Measurements from ENCODE around the gene CNBP.

Gene CNBP

DNA sequence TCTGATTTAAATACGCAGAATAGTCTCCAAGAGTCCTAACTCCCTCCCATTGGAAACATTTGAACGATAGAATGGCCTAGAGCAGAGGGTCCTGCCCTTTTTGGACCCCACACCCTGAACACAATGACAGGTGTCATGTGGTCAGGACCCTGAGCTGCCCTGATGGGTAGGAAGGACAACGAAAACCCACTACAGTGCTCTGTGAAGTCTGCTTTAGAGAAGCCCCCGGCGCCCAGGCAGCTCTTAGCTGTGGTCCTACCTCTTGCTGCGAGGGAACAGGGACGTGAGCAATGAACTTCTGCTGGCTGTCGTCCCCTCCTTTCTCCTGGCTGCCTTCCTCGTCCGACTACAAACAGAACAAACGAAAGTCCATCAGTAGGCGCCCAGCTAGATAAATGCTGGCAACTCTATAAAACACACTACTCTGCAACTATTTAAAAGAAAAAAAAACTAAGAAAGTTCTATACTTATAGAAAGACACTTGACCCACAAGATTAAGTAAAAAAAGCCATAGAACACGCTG lies 53.3 kb downstream of the CNBP start:
- DNase-seq, result no peak

DNA sequence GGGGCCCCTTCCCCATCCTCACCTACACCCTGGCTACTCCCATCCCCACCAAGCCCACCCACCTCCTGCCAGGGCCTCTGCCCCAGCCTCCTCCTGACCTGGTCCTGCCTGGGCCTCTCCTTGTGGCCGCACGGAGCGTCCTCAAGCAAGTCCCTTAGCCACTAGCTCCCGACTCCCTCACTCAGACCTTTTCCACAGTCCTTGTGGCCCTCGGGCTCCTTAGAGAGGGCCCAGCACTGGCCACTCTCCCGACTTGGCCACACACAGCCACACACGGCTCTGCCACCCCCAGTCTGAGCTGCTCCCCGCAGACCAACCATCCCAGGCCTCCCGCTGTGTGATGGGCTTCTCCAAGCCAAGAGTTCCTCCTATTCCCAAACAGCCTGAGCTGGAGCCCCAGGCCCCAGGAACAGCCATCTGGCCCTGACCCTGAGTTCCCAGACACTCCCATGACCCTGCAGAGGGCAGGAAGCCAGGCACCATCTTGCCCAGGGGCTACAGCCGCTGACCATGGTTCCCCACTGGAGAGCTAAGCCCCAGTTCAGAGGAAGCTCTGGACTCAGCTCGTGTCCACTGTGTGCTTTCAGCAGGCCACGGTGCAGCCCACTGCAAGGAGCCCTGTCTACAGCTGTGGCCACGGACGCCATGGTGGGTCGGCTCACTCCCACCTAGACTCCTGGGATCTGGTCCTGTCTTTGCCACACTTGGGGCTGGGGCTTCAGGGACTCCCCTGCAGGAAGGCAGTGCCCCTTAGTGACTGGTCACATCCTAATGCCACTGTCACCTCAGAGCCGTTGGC lies 55.1 kb downstream of the CNBP start:
- DNase-seq, result no peak

DNA sequence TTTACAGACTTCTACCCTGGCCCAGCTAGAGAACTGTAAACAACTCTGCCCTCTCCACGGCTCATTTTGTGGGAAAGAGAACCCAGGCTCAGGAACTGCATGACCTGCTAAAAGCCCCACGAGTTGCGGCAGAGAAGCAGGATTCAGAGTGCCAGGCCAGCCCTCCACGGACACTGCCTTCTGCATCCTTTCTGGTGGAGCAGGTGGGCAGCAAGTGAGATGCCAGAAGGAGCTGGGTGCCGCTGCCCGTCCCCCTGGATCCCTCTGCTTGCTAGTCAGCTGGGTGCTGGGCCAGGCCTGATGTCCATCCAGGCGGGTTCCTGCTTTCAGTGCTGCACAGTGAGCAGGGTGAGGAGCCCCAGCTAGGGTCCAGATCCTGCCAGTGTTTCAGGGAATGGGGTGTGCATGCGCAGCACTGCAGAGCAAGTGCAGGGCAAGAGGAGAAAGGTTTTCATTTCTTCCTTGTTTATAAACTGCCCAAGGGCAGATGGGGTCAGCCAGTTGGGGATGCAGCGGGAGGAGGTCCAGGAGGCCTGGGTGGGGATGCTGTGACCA lies 56.9 kb downstream of the CNBP start:
- DNase-seq, result no peak

DNA sequence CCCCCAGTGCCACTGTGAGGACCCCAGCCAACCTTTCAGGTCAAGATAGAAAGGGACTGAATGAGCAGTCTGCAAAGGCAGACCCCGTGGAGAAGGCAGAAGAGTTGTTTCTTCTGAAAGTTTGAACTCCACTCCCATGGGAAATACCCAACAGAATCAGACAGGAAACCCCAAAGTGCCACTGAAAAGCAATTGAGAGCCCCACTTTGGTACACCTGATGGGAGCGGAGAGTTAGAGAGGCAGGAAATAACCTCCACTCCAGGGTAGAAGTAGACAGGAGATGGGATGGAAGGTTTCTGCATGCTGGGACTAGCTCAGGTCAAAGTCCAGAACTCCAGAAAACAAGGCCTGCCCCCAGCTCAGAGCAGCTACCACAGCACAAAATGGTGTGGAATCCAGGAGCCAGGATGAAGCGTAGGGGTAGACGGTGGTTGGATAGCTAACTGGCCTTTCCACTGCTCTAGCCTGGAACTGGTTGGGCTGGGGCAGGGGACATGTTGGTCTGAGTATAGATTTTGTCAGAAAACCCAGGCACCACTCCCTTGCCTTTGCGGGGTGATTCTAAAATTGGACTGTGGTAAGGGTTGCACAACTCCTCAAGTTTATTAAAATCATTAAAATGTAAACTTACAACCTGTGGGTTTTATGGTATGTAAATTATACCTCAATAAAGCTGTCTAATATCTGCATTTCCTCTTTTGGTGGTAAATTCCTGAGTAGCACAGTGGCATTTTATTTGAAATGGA lies 60.2 kb downstream of the CNBP start:
- no peak for DNase-seq

DNA sequence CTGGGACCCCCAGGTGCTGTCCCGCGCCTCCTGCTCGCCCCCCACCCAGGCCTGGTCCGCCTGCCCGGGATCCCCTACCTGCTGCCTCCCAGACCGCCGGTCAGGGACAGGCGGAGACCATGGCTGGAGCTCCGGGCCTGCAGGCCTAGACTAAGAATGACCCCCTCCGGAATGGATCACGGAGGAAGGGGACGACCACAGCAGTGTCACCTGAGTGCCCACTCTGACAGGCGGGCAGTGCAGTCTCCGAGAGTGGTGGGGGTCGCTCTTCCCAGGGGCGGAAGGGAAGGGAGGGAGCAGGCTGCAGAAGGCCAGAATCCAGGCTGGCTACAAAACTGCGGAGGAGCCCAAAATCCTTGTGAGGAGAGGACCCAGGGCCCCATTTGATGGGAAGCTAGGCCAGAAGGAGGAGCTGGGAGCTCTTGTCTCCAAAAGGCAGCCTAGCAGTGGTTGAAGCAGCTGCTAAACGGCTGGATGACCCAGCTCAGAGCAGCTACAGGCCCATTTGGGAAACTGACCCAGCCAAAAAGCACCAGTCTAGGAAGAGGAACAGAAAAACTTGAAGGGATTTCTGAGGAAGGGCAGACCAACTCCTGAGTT lies 61.2 kb downstream of the CNBP start:
- DNase-seq, result peak; percentile 53

DNA sequence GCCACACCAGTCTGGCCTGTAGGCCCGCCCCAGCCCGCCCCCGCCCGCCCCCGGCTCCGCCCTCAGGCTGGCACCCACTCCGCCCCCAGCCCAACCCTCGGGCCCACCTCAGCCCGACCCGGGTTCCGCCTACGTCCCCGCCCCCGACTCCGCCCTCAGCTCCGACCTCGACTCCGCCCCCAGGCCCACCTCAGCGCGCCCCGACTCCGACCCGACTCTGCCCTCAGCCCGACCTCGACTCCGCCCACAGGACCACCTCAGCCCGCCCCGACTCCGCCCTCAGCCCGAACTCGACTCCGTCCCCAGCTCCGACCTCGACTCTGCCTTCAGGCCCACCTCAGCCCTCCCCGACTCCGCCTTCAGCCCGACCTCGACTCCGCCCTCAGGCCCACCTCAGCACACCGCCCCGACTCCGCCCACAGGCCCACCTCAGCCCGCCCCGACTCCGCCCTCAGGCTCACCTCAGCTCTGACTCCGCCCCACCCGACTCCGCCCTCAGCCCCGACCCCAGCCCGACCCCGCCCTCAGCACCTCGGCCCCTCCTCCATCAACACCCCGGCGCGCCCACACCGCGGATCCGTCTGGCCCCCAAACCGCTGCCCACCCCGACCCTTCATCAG lies 61.8 kb downstream of the CNBP start, which contains the start of gene RAB43:
Gene RAB43, minus strand, starts transcription at position 13 of the 620 bp plus-strand sequence. CDS start 315 bp downstream, outside the sequence.
- peak; percentile 94 for DNase-seq

DNA sequence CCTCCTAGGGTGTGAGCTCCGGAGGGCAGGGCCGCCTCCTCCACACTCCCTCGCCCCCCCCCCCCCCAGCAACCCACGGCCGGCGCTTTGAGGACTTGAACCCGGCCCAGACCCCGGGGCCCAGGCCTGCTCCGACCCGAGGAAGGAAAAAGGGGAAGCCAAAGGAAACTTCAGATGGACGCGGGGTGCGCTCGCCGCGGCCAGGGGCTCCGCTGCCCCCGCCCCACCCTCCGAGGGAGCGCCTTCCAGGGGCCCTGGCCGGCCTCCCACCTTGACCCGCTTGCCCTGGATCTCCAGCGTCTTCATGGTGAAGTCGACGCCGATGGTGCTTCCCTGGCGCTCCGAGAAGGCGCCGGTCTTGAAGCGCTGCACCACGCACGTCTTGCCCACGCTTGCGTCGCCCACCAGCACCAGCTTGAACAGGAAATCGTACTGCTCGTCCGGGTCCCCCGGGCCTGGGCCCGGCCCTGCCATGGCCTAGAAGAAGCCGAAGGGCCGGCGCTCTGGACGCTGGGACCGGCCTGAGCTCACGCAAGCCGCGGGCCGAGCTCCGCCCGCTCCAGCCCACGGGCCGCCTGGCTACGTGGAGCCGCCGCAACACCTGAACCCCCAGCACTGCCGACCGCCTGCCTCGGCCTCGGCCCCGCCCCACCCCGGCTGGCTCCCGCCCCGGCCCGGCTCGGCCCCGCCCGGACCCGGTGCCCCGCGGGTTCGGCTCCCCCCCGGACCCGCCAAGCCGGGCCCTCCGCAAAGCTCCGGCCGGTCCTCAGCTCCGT lies 62.5 kb downstream of the CNBP start:
- DNase-seq, result no peak

DNA sequence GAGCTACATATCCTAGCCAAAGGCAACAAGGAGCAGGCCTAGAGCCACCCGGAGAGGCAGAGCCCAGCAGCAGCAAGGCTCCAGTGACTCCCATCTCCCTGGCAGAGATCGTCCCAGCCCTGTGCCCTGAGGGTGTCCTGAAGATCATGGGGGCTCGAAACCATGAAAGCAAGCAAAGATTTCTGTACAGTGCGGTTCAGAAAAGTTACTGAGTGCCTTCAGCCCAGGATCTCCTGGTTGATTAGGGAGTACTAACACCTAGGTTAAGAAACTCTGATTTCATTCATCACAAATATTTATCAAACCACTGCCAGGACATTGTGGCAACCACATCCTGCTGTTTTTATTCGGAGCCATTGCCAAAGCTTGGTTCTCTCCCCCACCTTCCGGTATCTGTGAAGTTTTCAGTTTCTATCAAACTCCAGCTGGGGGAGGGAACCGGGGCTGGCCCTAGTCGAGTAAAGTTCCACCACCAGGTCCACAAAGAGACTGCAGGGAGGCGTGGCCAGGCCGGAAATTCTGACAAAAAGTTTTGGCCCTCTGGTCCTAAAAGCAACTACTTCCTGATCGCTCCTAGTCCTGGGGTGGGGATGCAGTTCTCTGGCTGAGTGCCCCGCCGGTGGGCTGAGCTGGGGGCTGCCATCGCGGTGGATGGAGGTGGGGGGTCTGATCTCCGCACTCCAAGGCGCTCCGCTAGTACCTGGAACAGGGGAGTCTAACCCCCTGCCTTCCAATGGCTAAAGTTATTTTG lies 63.3 kb downstream of the CNBP start:
- peak; percentile 90 for DNase-seq

DNA sequence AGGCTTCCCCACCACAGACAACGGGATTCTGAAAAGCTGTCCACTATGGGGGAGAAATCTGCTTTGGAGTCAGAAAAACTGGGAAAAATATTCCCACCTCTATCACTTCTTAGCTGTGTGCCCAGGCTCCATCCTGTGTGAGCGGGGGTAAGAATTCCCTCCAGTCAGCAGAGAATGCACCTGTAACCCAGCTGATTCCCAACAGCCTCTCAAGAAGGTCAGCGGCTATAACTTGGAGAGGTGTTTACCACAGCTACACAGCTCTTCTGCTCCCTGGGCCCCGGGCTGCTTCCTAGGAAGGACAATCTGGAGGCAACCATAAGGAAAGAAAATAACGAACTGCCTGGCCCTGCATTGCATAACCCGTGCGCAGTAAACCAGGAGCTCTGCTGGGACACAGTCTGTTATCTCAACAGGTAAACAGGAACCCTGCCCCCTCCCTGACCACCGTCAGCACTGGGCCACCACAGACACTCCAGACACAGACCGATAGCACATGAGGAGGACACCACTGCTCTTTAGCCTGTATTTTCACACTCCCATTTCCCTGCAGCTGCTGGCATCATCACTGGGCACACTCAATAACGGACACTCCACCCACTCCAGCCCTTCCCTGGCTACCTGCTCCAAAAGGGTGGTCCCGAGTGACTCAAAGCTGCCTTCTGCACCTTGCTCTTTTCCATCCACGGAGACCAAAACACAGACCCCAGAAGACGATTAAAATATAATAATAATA lies 64.2 kb downstream of the CNBP start:
- no peak for DNase-seq

DNA sequence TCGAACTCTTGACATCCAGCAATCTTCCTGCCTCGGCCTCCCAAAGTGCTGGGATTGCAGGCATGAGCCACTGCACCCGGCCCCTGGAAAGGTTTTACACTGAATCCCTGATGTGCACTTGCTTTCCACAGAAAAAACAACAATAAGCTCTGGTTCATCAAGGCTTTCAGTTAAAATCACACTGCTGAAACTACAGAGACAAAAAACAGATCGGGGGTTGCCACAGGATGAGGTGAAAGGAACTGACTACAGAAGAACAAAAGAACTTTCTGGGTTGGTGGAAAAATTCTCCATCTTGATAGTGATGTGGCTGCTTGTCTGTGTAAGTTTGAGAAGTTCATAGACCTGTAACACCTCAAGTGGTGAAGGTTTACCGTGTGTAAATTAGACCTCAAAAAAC lies 65.0 kb downstream of the CNBP start:
- no peak for DNase-seq
